Esophagus muscularis mucosa (tissue), 4 donors: ENCODE measurements around the gene SMIM24. TPM values are rescaled to one million over a fixed set of nuclear protein-coding genes. Genes with fewer than 3 reads are reported as not detected.

Experiments used
- DNase-seq: peaks from one replicate; pipeline ENCODE4 v3.0.0-alpha.2; 2017; ENCODE audit errors: extremely low spot score
- H3K27ac ChIP-seq, 4 donors: fragments of 200-600 bp; sonication (generic); replicated peaks in 1 of 4; 1 replicate in 3 of 4; 2 replicates in 1 of 4; pipeline ENCODE4 v1.5.1; 2016 to 2019; ENCODE audit warnings: mild to moderate bottlenecking in 1 of 4
- H3K27me3 ChIP-seq, 4 donors: fragments of 200-600 bp; sonication (generic); one replicate each; pipeline versions ENCODE4 v1.5.1 to v1.6.0; 2016 to 2019
- H3K36me3 ChIP-seq, 4 donors: fragments of 200-600 bp; sonication (generic); one replicate each; pipeline ENCODE4 v1.5.1; 2016 to 2019
- H3K4me1 ChIP-seq, 4 donors: fragments of 200-600 bp; sonication (generic); one replicate each; pipeline ENCODE4 v1.5.1; 2016 to 2019
- H3K4me3 ChIP-seq, 4 donors: fragments of 200-600 bp; sonication (generic); 1 replicate in 2 of 4; 2 replicates in 2 of 4; pipeline ENCODE4 v1.5.1; 2016 to 2019; ENCODE audit warnings: mild to moderate bottlenecking in 4 of 4, moderate library complexity in 1 of 4
- H3K9me3 ChIP-seq, 4 donors: fragments of 200-600 bp; sonication (generic); 1 replicate in 3 of 4; 2 replicates in 1 of 4; pipeline ENCODE4 v1.5.1; 2016 to 2019
- CTCF ChIP-seq, 3 experiments: fragments of 200-600 bp in 2 of 3; fragments of 450-650 bp in 1 of 3; sonication (generic) in 2 of 3; IDR thresholded peaks; one replicate each; pipeline ENCODE4 v1.5.1; 2017 to 2019; ENCODE audit warnings: antibody characterized with exemption in 3 of 3, mild to moderate bottlenecking in 2 of 3, moderate library complexity in 1 of 3
- EP300 ChIP-seq: sonication (generic); formaldehyde crosslinking; IDR thresholded peaks from one replicate; pipeline ENCODE4 v1.6.1; 2017; ENCODE audit warnings: antibody characterized with exemption
- POLR2A ChIP-seq: fragments of 450-650 bp; IDR thresholded peaks from one replicate; pipeline ENCODE4 v1.6.1; 2017; ENCODE audit warnings: antibody characterized with exemption, moderate library complexity, mild to moderate bottlenecking, low read depth
- POLR2AphosphoS5 ChIP-seq, 2 donors: sonication (generic); formaldehyde crosslinking; IDR thresholded peaks; one replicate each; pipeline ENCODE4 v1.6.1; 2017; ENCODE audit warnings: antibody characterized with exemption in 2 of 2
- WGBS: methylation state at CpG from one replicate; pipeline ENCODE4 v1.1.5; 2018; 5-methylcytosine and 5-hydroxymethylcytosine counted together
- intact Hi-C: fragments of 100-400 bp; cut with DNase I; formaldehyde crosslinking; loops from one replicate; pipeline ENCODE4 v1.15.1; 2023
- total RNA-seq, 4 donors: library from RNA; depleted of rRNA; stranded (reverse); fragments of >200 nt; gene quantifications; one replicate each; pipeline versions ENCODE4 v1.1.0 to v1.2.1, GENCODE V29; 2016

Gene SMIM24
- total RNA-seq, 4 donors from 2014 or later: not detected

- peaks cover 31 to 88% (median 68%) of the 10 kb centered on the region in 4 donors for H3K36me3 ChIP-seq
- peak overlapping the region; percentile 71 to 78 (median 72) for H3K27ac ChIP-seq
- no peaks in the 10 kb centered on the region for H3K27me3 ChIP-seq
- intact Hi-C loops: no loop called here
- DNase-seq: peak; percentile 87
- H3K9me3 ChIP-seq: no peaks in the 10 kb centered on the region
- TF ChIP-seq EP300: no peak
- TF ChIP-seq CTCF (IDR thresholded peaks at IDR 0.05): peak in 1 of 3 experiments; percentile 13
- TF ChIP-seq POLR2AphosphoS5 (IDR thresholded peaks at IDR 0.05): peak in 1 of 2 donors; percentile 53
- no peak overlapping the region for H3K4me3 ChIP-seq
- H3K4me1 ChIP-seq: peaks cover 42 to 82% (median 76%) of the 10 kb centered on the region in 4 donors
- 34% methylated on average over 19 of the region's 33 CpGs for WGBS
Measured at GRCh38 chr19:3443840-3444694, 36.3 kb downstream of the SMIM24 start.

GRCh38 chr19:3442487-3443071 lies 37.7 kb downstream of the SMIM24 start:
- TF ChIP-seq CTCF (IDR thresholded peaks at IDR 0.05) (no peak), POLR2A (no peak), EP300 (no peak), POLR2AphosphoS5 (IDR thresholded peaks at IDR 0.05) (no peak)
- Histone ChIP-seq H3K27me3 (no peaks in the 10 kb centered on the region), H3K4me3 (no peak overlapping the region), H3K9me3 (no peaks in the 10 kb centered on the region), H3K27ac (peak overlapping the region; percentile 71 to 78 (median 72)), H3K36me3 (peaks cover 30 to 88% (median 67%) of the 10 kb centered on the region in 4 donors), H3K4me1 (peaks cover 42 to 82% (median 74%) of the 10 kb centered on the region in 4 donors)
- DNase-seq: no peak
- intact Hi-C loops: no loop called here
- WGBS: 96% methylated on average over 9 of the region's 15 CpGs

- intact Hi-C loops: no loop called here
- H3K36me3 ChIP-seq: peaks cover 31 to 89% (median 70%) of the 10 kb centered on the region in 4 donors
- H3K4me3 ChIP-seq: no peak overlapping the region
- H3K4me1 ChIP-seq: peaks cover 42 to 77% (median 68%) of the 10 kb centered on the region in 4 donors
- 69% methylated on average over 14 of the region's 14 CpGs for WGBS
- no peaks in the 10 kb centered on the region for H3K27me3 ChIP-seq
- H3K9me3 ChIP-seq: no peaks in the 10 kb centered on the region
- H3K27ac ChIP-seq: peak overlapping the region; percentile 71 to 78 (median 72)
- no peak for DNase-seq
- TF ChIP-seq POLR2A (no peak), EP300 (no peak), CTCF (IDR thresholded peaks at IDR 0.05) (no peak), POLR2AphosphoS5 (IDR thresholded peaks at IDR 0.05) (no peak)
Measured at GRCh38 chr19:3441986-3442329, 38.4 kb downstream of the SMIM24 start.

GRCh38 chr19:3441089-3441985 lies 39.0 kb downstream of the SMIM24 start:
- no peak overlapping the region for H3K4me3 ChIP-seq
- TF ChIP-seq POLR2A (no peak), EP300 (no peak), POLR2AphosphoS5 (IDR thresholded peaks at IDR 0.05) (no peak), CTCF (IDR thresholded peaks at IDR 0.05) (no peak)
- H3K4me1 ChIP-seq: peaks cover 42 to 77% (median 65%) of the 10 kb centered on the region in 4 donors
- WGBS: 74% methylated on average over 20 of the region's 25 CpGs
- no peaks in the 10 kb centered on the region for H3K27me3 ChIP-seq
- intact Hi-C loops: no loop called here
- peaks cover 37 to 89% (median 71%) of the 10 kb centered on the region in 4 donors for H3K36me3 ChIP-seq
- peak overlapping the region; percentile 71 to 78 (median 72) for H3K27ac ChIP-seq
- DNase-seq: no peak
- no peaks in the 10 kb centered on the region for H3K9me3 ChIP-seq
